Cortex of kidney (tissue), 1 donor: ENCODE measurements around the gene EXOC2.

Experiments
- DNase-seq: peaks from one replicate; lab custom pipeline; 2025; lab: John Stamatoyannopoulos, UW

EXOC2 gene

GRCh38 chr6:446418-447366 lies 246.2 kb downstream of the EXOC2 start:
- no peak for DNase-seq

DNA sequence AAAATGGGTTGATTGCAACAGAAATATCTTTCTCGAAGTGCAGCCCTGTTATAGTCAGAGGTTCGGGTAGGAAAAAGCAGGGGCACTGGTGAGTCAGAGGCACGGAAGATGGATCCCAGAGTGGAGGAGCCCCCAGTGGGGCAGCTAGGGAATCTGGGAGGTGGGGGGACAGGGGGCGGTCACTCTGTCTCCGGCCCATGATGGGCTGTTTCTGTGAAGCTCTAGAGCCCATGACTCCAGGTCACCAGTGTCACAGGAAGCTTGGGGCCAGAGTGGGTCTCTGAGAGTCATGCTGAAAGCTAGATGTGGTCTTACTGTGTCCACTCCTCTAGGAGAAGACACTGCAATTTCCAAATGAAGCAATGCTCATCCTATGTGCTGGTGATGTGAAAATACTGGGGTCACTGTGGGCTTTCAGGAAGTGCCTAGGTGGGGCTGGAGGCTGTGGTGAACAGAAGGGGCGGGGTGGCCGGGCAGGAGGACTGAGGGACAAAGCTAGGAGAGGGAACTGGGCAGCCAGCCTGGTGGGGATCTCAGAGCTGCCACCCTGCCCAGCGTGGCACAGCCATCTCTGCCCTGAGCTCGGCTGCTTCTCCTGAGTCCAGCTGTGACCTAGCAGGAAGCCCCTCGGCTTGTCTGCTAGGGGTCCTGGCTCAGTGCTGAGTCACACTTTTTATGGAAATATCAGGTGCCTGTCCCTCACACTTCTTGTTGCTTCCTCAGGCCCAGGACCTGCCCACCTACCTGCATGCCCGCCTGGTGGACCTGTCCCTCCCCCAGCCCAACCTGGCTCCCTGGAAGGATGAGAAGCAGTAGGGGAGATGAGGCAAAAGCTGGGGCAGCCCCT lies 247.1 kb downstream of the EXOC2 start:
- no peak for DNase-seq

- DNase-seq, result no peak
Observed at GRCh38 chr6:444653-445275, 248.2 kb downstream of the EXOC2 start.

GRCh38 chr6:443621-444159 lies 249.2 kb downstream of the EXOC2 start:
- no peak for DNase-seq

DNA sequence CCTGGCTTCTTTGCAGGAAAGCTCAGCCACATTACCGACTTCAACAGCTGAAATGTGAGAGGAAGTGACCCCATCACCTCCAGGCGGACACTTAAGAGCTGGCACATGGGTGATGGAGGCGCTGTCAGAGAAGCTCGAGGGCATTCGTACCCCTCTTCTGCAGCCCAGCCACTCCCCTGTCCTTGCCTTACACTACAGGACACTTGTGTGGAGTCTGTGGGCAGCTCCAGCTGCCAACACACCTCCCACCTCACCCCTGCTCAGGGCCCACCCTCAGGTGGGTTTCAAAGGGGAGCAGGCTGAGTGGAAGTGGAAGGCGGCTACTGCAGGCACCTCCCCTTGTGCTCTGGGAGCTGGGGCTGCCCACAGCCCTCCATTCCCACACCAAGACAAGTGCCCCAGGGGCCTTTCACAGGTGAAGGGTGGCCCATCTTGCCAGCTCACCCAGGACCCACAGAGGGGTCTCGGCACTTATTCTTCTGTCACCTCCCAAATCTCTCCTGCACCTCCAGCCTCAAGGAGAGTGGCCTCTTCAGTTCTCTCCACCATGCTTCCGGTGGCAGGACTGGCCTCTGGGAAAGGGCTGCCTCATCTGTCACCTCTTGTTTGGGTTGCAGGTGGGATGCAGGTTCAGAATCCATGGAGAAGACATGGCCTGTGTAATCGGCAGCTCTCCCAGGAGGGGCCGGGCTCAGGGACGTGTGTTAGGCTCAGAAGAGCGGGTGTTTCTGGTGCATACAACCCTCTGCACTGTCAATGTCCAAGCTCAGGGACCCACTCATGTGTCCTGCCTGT lies 251.6 kb downstream of the EXOC2 start:
- no peak for DNase-seq

- no peak for DNase-seq
Observed at GRCh38 chr6:439641-440167, 253.2 kb downstream of the EXOC2 start.

DNA sequence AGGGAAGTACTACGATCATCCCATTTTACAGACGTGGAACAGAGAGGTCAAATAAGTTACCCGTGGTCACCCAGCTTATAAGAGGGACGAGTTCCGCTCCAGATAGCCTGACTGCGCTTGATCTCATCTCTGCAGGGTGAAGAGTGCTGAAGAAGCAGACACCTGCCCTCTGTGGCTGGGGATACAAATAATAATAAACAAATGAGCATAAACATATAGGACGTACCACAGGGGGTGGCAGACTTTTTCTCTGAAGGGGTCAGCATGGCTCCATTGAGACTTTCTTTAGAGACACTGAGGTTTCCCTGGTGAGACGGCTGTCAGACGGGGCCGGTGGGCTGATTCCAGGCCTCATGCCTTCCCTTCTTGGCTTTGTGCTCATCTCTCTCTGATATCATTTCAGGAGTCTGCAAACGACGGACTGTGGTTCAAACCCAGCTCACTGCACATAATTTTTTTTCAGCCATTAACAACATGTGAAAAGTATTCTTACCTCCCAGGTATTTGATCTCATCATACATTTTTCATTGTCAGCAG lies 254.2 kb downstream of the EXOC2 start:
- DNase-seq, result no peak

- no peak for DNase-seq
Observed at GRCh38 chr6:437037-437392, 255.9 kb downstream of the EXOC2 start.

DNA sequence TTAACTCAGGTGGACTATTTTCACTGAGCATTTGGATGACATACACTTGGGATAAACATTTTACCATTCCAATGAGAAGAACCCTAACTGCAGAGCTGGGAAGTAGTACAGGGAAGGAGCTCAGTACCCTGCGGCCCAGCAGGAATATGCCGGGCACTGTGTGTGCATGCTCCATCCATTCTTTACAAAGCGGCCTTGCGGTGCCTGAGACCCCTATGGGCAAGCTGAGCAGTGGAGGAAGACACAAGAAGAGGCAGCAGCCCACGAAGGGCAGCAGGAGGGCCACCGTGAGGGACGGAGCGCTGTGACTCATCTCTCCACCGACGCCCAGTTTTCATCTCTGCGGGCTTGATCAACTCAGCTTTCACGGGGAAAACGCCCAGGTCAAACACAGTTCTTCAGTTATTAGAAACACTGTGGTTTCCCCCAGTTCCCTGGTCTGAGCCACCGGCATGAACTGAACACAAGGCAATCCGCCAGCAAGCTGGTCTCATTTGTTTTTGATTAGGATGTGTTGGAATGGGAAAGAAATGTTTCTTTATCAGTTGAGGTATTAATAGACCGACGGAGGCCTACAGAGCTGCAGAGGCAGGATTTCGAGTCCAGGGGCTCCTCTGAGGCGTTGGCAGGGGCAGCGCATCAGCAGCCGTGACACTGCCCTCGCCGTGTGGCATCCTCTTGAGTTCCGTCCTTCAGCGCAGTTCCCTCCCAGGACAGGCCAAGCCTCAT lies 256.5 kb downstream of the EXOC2 start:
- no peak for DNase-seq

DNA sequence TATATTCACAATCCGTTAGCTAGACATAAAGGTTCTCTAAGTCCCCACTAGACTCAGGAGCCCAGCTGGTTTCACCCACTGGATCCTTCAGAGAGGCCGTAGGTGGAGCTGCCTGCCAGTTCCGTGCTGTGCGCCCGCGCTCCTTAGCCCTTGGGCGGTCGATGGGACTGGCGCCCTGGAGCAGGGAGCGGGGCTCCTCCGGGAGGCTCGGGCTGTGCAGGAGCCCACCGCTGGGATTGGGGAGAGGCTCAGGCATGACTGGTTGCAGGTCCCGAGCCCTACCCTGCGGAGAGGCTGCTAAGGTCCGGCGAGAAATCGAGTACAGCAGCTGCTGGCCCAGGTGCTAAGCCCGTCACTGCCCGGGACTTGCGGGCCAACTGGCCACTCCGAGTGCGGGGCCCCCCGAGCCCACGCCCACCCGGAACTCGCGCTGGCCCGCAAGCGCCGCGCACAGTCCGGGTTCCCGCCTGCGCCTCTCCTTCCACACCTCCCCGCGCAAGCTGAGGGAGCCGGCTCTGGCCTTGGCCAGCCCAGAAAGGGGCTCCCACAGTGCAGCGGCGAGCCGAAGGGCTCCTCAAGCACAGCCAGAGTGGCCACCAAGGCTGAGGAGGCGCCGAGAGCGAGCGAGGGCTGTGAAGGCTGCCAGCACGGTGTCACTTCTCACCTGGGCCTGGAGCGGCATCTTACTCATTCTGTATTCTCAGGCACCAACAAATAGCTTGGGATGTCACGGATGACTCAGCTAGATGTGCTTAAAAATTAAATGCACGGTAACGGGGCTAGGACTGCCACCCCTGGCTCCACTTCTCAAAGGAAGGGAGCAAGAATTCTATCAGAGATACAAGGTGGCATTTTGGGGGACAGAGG lies 257.3 kb downstream of the EXOC2 start:
- DNase-seq, result no peak
